Calu3 (cell line): ENCODE results near the gene CDH11. TPM values are rescaled to one million over a fixed set of nuclear protein-coding genes. Genes with fewer than 3 reads are reported as not detected.

Experiments
- BruUV-seq: library from RNA; stranded (reverse); fragments of 400-500 nt; replicated peaks from 2 replicates; lab custom pipeline; 2021; lab: Mats Ljungman, UMichigan
- CTCF ChIA-PET: fragments of 300-600 bp; sonication (Branson Sonifier 250); formaldehyde crosslinking; loops from one replicate; lab custom pipeline; 2022; ENCODE audit warnings: antibody characterized with exemption; lab: Charles Lee
- DNase-seq: peaks from one replicate; pipeline ENCODE4 v3.0.0; 2022
- H3K27ac Mint-ChIP-seq: one replicate; pipeline ENCODE4 v1.8.0; 2022; ENCODE audit warnings: mixed read lengths; ENCODE audit not compliant: unreplicated experiment
- H3K27me3 Mint-ChIP-seq: one replicate; pipeline ENCODE4 v1.8.0; 2022; ENCODE audit warnings: mixed read lengths; ENCODE audit not compliant: unreplicated experiment
- H3K36me3 Mint-ChIP-seq: one replicate; pipeline ENCODE4 v1.8.0; 2022; ENCODE audit warnings: mild to moderate bottlenecking, moderate library complexity, mixed read lengths; ENCODE audit not compliant: insufficient read depth, unreplicated experiment
- H3K4me1 Mint-ChIP-seq: one replicate; pipeline ENCODE4 v1.8.0; 2022; ENCODE audit warnings: mild to moderate bottlenecking, low read depth, mixed read lengths; ENCODE audit not compliant: unreplicated experiment
- H3K4me3 Mint-ChIP-seq: one replicate; pipeline ENCODE4 v1.8.0; 2022; ENCODE audit warnings: mild to moderate bottlenecking, low read depth, moderate library complexity, mixed read lengths; ENCODE audit not compliant: unreplicated experiment
- H3K9me3 Mint-ChIP-seq: one replicate; pipeline ENCODE4 v1.8.0; 2022; ENCODE audit warnings: low read depth, mixed read lengths; ENCODE audit not compliant: unreplicated experiment
- intact Hi-C: fragments of 100-400 bp; cut with micrococcal nuclease; formaldehyde crosslinking; loops from one replicate; pipeline ENCODE4 v1.10.0; 2022; ENCODE audit not compliant: unreplicated experiment
- total RNA-seq: library from RNA; stranded (reverse); gene quantifications from 2 replicates; pipeline ENCODE4 v1.2.3, GENCODE V29; 2022
- TF ChIP-seq, protein P1 (sequence below): fragments of 200-600 bp; IDR thresholded peaks from one replicate; pipeline ENCODE4 v1.8.0; 2022; ENCODE audit warnings: antibody characterized with exemption; ENCODE audit not compliant: unreplicated experiment

The CDH11 gene
- total RNA-seq, 1 experiment from 2014 or later: not detected

DNA sequence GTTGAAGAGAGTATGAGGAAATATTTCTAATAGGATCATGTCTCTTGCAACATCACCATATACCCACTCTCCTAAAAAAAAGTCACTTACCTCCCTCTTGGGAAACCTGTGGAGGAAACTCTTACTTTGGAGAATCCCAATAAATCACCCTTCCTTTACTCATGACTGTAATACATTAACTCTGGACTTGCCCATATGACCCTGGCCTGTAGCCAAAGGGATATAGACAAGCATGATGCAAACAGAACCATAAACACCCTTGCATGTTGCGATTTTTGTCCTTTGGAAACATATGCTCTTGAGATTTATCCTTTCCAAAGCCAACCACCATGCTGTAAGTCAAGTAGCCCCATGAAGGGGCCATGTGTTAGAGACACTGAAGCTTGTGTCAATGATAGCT, 19.5 kb downstream of the CDH11 start:
- intact Hi-C loops: no loop called here
- Mint-ChIP-seq H3K27me3 (no peaks in the 10 kb centered on the region), H3K36me3 (no peaks in the 10 kb centered on the region), H3K4me3 (no peak overlapping the region), H3K9me3 (peaks cover 16% of the 10 kb centered on the region), H3K4me1 (no peaks in the 10 kb centered on the region), H3K27ac (no peak overlapping the region)
- CTCF ChIA-PET: no interaction called here
- TF ChIP-seq, protein P1, sequence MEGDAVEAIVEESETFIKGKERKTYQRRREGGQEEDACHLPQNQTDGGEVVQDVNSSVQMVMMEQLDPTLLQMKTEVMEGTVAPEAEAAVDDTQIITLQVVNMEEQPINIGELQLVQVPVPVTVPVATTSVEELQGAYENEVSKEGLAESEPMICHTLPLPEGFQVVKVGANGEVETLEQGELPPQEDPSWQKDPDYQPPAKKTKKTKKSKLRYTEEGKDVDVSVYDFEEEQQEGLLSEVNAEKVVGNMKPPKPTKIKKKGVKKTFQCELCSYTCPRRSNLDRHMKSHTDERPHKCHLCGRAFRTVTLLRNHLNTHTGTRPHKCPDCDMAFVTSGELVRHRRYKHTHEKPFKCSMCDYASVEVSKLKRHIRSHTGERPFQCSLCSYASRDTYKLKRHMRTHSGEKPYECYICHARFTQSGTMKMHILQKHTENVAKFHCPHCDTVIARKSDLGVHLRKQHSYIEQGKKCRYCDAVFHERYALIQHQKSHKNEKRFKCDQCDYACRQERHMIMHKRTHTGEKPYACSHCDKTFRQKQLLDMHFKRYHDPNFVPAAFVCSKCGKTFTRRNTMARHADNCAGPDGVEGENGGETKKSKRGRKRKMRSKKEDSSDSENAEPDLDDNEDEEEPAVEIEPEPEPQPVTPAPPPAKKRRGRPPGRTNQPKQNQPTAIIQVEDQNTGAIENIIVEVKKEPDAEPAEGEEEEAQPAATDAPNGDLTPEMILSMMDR: no peak
- no peak for DNase-seq
- no TSS peak for BruUV-seq

DNA sequence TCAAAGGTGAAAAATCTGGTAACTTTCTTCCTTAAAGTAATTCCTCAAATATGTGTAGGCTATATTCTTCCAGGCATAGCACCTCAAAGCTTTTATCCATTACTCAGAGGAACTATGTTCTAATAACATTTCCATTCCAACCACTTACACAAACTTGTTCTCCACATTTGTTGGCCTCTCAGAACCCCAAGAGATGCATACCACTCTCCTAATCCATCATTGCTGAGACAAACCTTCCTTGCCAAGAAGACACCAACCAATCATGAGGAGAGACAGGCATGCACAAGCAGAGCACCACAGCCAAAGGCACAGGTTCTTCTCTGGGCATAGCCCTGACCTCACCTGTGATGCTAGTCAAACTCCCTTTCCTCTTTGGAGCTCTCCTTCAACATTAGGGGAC, 20.9 kb downstream of the CDH11 start:
- TF ChIP-seq, protein P1: no peak
- Mint-ChIP-seq H3K4me1 (no peaks in the 10 kb centered on the region), H3K36me3 (no peaks in the 10 kb centered on the region), H3K27ac (no peak overlapping the region), H3K9me3 (peaks cover 16% of the 10 kb centered on the region), H3K4me3 (no peak overlapping the region), H3K27me3 (no peaks in the 10 kb centered on the region)
- CTCF ChIA-PET: no interaction called here
- DNase-seq: no peak
- intact Hi-C loops: no loop called here
- BruUV-seq: no TSS peak

DNA sequence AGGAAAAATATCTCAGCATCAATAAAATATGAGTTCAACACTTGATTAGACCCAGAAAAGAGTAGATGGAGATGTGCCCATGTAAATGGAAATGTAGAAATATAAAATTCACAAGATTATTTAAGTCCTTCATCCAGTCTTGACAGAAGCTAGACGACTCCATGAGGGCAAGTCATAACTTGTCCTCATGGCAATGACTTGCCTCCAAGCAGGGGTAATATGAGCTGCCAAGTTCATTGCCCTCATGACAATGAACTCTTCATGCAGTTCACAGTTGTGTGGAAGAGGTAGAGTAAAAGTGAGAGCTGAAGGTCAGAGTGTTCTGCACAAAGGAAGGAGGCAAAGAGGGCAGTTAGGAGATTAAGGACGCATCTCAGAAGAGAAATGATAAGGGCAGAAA, 22.3 kb downstream of the CDH11 start:
- no peak for DNase-seq
- H3K36me3 Mint-ChIP-seq: no peaks in the 10 kb centered on the region
- TF ChIP-seq, protein P1: no peak
- H3K4me3 Mint-ChIP-seq: no peak overlapping the region
- no TSS peak for BruUV-seq
- H3K4me1 Mint-ChIP-seq: no peaks in the 10 kb centered on the region
- intact Hi-C loops: no loop called here
- CTCF ChIA-PET: no interaction called here
- peaks cover 16% of the 10 kb centered on the region for H3K9me3 Mint-ChIP-seq
- H3K27ac Mint-ChIP-seq: no peak overlapping the region
- H3K27me3 Mint-ChIP-seq: no peaks in the 10 kb centered on the region

DNA sequence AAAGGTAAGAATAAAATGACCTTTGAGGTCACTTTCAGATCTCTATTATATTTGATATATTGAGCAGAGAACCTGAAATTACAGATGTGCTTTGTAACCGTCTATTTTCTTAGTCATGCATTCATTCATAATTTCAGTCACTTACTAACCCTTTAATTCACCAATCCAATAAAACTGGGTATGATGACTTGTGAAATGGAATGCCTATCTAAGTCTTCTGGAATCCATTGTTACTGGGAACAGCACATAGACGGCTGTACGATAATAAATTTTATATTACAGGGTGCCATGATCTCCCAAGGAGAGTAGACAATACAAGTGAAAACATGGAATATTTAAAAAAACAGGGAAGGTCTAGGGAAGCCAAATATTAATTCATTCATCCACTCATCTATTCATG, 22.9 kb downstream of the CDH11 start:
- H3K27me3 Mint-ChIP-seq: no peaks in the 10 kb centered on the region
- peaks cover 13% of the 10 kb centered on the region for H3K9me3 Mint-ChIP-seq
- CTCF ChIA-PET: no interaction called here
- no peaks in the 10 kb centered on the region for H3K4me1 Mint-ChIP-seq
- DNase-seq: no peak
- BruUV-seq: no TSS peak
- TF ChIP-seq, protein P1: no peak
- H3K27ac Mint-ChIP-seq: no peak overlapping the region
- no peaks in the 10 kb centered on the region for H3K36me3 Mint-ChIP-seq
- H3K4me3 Mint-ChIP-seq: no peak overlapping the region
- intact Hi-C loops: no loop called here
